K562 (cell line): Measurements from ENCODE around the gene GALNT12. TPM values are rescaled to one million over a fixed set of nuclear protein-coding genes. Genes with fewer than 3 reads are reported as not detected.
A peak's percentile ranks its signal among the peaks of the same experiment; 100 is the strongest.

Source experiments
- ATAC-seq: fragments of 200-7000 bp; cut with Tn5 transposase; 3 replicates; pipeline ENCODE4 v1.9.1; 2020; ENCODE audit warnings: moderate library complexity
- BruUV-seq: library from RNA; stranded (reverse); fragments of 400-500 nt; replicated peaks from 2 replicates; lab custom pipeline; 2021; lab: Mats Ljungman, UMichigan
- CTCF ChIA-PET: fragments of 300-600 bp; formaldehyde crosslinking; extraction: SDS; loops from one replicate; lab custom pipeline; 2021; ENCODE audit warnings: low intra/inter-chr PET ratio; lab: Yijun Ruan, JAX
- POLR2A ChIA-PET: fragments of 300-600, 350-650 bp; sonication (Branson Sonifier 250); formaldehyde crosslinking; extraction: SDS; loops from one replicate; lab custom pipeline; 2021; ENCODE audit warnings: antibody characterized with exemption, inconsistent platforms; lab: Yijun Ruan, JAX
- DNase-seq, 4 experiments: peaks; one replicate each; pipeline versions ENCODE4 v3.0.0 to v3.0.0-alpha.2; 2011 to 2018; ENCODE audit warnings: low spot score in 3 of 4, mixed read lengths in 3 of 4; ENCODE audit errors: extremely low read depth in 1 of 4
- FAIRE-seq: peaks from 2 replicates; lab custom pipeline; 2011; peaks lifted over from hg19 to GRCh38; lab: Jason Lieb, UNC
- H2AFZ ChIP-seq: 2 replicates; pipeline ENCODE4 v1.6.0; 2011; ENCODE audit warnings: low read depth, low read length, control low read depth, inconsistent platforms
- H3K27ac ChIP-seq: fragments of 200-600 bp; 3 replicates; pipeline ENCODE4 v1.8.0; 2011; ENCODE audit warnings: low read depth, mild to moderate bottlenecking, control low read depth, inconsistent platforms, low read length, moderate library complexity, mixed read lengths; ENCODE audit errors: extremely low read depth
- H3K27me3 ChIP-seq, 2 experiments: fragments of 300-600 bp in 1 of 2; 2 replicates in 1 of 2; 3 replicates in 1 of 2; pipeline versions ENCODE4 v1.6.0 to v1.8.0; 2011; ENCODE audit warnings: inconsistent platforms in 2 of 2, low read length in 2 of 2, mild to moderate bottlenecking in 1 of 2, mixed read lengths in 1 of 2, moderate library complexity in 1 of 2; ENCODE audit not compliant: control insufficient read depth in 2 of 2, insufficient read depth in 2 of 2
- H3K36me3 ChIP-seq: fragments of 300-600 bp; 3 replicates; pipeline ENCODE4 v1.8.0; 2011; ENCODE audit warnings: mild to moderate bottlenecking, low read length, inconsistent platforms; ENCODE audit not compliant: control insufficient read depth, insufficient read depth
- H3K4me1 ChIP-seq, 2 experiments: fragments of 200-600 bp in 1 of 2; replicated peaks in 1 of 2; 2 replicates in 1 of 2; 3 replicates in 1 of 2; pipeline versions ENCODE4 v1.5.1 to v1.8.0; 2011; ENCODE audit warnings: inconsistent platforms in 2 of 2, low read length in 2 of 2, mild to moderate bottlenecking in 1 of 2, mixed read lengths in 1 of 2, moderate library complexity in 1 of 2; ENCODE audit not compliant: control insufficient read depth in 2 of 2, insufficient read depth in 2 of 2
- H3K4me2 ChIP-seq: 2 replicates; pipeline ENCODE4 v1.6.1; 2011; ENCODE audit warnings: low read length, control low read depth, inconsistent platforms, mixed read lengths; ENCODE audit not compliant: insufficient read depth
- H3K4me3 ChIP-seq: fragments of 200-600 bp; sonication (generic), shearing (Covaris generic); 2 replicates; pipeline ENCODE4 v1.5.1; 2016; ENCODE audit warnings: control low read depth, inconsistent platforms
- H3K79me2 ChIP-seq: fragments of 200-600 bp; 3 replicates; pipeline ENCODE4 v1.8.0; 2011; ENCODE audit warnings: low read length, inconsistent platforms; ENCODE audit not compliant: control insufficient read depth, insufficient read depth
- H3K9ac ChIP-seq, 2 experiments: 2 replicates each; pipeline versions ENCODE4 v1.6.0 to v1.6.1; 2011; ENCODE audit warnings: low read depth in 2 of 2, low read length in 2 of 2, control low read depth in 1 of 2, inconsistent platforms in 1 of 2, mild to moderate bottlenecking in 1 of 2, mixed read lengths in 1 of 2; ENCODE audit not compliant: insufficient read depth in 1 of 2
- H3K9me1 ChIP-seq: one replicate; pipeline ENCODE4 v1.6.0; 2011; ENCODE audit warnings: inconsistent platforms, mild to moderate bottlenecking, low read length, moderate library complexity; ENCODE audit not compliant: control insufficient read depth, insufficient read depth
- H3K9me3 ChIP-seq: replicated peaks from 2 replicates; pipeline ENCODE4 v1.5.1; 2011; ENCODE audit warnings: low read depth, low read length, inconsistent platforms; ENCODE audit not compliant: control insufficient read depth, insufficient read depth
- H4K20me1 ChIP-seq: replicated peaks from 2 replicates; pipeline ENCODE4 v1.6.1; 2011; ENCODE audit warnings: low read length, inconsistent platforms, mixed read lengths; ENCODE audit not compliant: control insufficient read depth, insufficient read depth
- C11orf30 ChIP-seq: fragments of 450-650 bp; IDR thresholded peaks from 2 replicates; pipeline ENCODE4 v1.6.1; 2016; ENCODE audit warnings: low read depth, mild to moderate bottlenecking
- GATAD2B ChIP-seq: fragments of 450-650 bp; IDR thresholded peaks from 2 replicates; pipeline ENCODE4 v1.6.1; 2017; ENCODE audit warnings: mild to moderate bottlenecking, borderline replicate concordance
- SRSF9 ChIP-seq: fragments of 200-400 bp; formaldehyde crosslinking; IDR thresholded peaks from 2 replicates; pipeline ENCODE4 v1.6.1; 2017; ENCODE audit warnings: low read depth, low read length, borderline replicate concordance
- ZNF134 ChIP-seq: fragments of 250-450 bp; sonication (Bioruptor Pico); conservative IDR thresholded peaks from 2 replicates; pipeline ENCODE4 v1.4.0; 2020
- ZNF316 ChIP-seq: fragments of 450-650 bp; IDR thresholded peaks from 2 replicates; pipeline ENCODE4 v1.6.1; 2016
- ZNF408 ChIP-seq: fragments of 250-450 bp; sonication (Bioruptor Pico); IDR thresholded peaks from 2 replicates; pipeline ENCODE4 v1.4.0; 2020; ENCODE audit warnings: low read depth, mild to moderate bottlenecking, moderate library complexity
- WGBS: fragments of 100-300 bp; shearing (Covaris generic); methylation state at CpG from one replicate; pipeline ENCODE4 v1.1.6; 2016; ENCODE audit warnings: low coverage, mixed read lengths; ENCODE audit not compliant: insufficient coverage; ENCODE audit errors: missing lambda C conversion rate; 5-methylcytosine and 5-hydroxymethylcytosine counted together
- in situ Hi-C: fragments of 300-500 bp; cut with MboI; formaldehyde crosslinking; loops from 4 replicates; pipeline ENCODE4 v1.15.0; 2018; ENCODE audit warnings: inconsistent platforms, mixed read lengths
- intact Hi-C: fragments of 100-400 bp; cut with micrococcal nuclease; formaldehyde crosslinking; loops from 2 replicates; pipeline ENCODE4 v1.14.2; 2022
- polyA plus RNA-seq, 8 experiments: library from polyadenylated mRNA; depleted of rRNA in 4 of 8; stranded (reverse) in 5 of 8; unstranded in 3 of 8; fragments of >200 nt; fragmentation: Nextera tagmentation in 2 of 8; fragmentation: Illumina TruSeq in 1 of 8; extraction: Ambion mirVana in 2 of 8; extraction: Trizol in 1 of 8; gene quantifications; 2 replicates each; pipeline versions ENCODE4 v1.2.1 to v1.2.3, GENCODE V29; 2011 to 2014; ENCODE audit warnings: inconsistent platforms in 1 of 8, missing spikeins in 1 of 8
- total RNA-seq, 7 experiments: library from RNA; depleted of rRNA in 6 of 7; stranded (reverse); fragments of >200 nt in 6 of 7; fragmentation: Illumina TruSeq in 2 of 7; extraction: Trizol in 2 of 7; gene quantifications; 2 replicates each; pipeline versions ENCODE4 v1.2.1 to v1.2.3, GENCODE V29; 2011 to 2021; ENCODE audit warnings: low replicate concordance in 1 of 7
- TF ChIP-seq, protein P1 (sequence below): fragments of 250-450 bp; sonication (Bioruptor Pico); IDR thresholded peaks from 2 replicates; pipeline ENCODE4 v1.9.0; 2021; ENCODE audit warnings: mild to moderate bottlenecking
- TF ChIP-seq, protein P2 (sequence below): fragments of 250-450 bp; sonication (Bioruptor Pico); IDR thresholded peaks from 2 replicates; pipeline ENCODE4 v1.4.0; 2020

The GALNT12 gene
- total and polyA plus RNA-seq, 9 of the 15 experiments (the other 6 are each of a cell fraction or from before 2014, with no cell fraction given), result 29.7 to 82.9 (median 44.2) TPM

DNA sequence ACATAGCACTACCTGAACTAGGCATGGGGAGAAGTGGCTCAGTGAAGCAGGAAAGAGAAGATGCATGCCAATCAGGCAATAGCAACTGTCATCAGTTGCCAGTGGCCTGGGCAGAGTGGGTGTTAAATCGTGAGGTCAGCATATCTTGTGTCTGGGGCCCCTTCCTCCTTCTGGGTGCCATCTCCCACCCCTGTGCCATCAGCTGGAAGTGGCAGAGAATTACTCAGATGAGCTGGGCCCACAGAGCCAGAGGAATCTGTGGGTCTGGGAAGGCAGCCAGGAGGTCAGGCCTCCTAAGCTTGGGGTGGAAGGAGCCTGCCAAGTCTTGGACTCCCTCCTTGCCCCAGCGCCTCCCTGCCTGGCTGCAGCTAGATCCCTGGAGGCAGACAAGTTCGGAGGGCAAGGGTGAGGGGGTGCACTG, 66.5 kb downstream of the GALNT12 start:
- Histone ChIP-seq H2AFZ (no peak overlapping the region), H3K4me2 (no peak overlapping the region), H3K9ac (0 out of 4 replicates have a peak overlapping the region, but pooled peaks of 1 of the 2 experiments have one; percentile 21), H4K20me1 (no peaks in the 10 kb centered on the region), H3K4me1 (peaks cover 0 to 8% of the 10 kb centered on the region in 2 experiments; a peak in 3 of 5 replicates), H3K9me1 (no peaks in the 10 kb centered on the region), H3K9me3 (peaks cover 4% of the 10 kb centered on the region; the same call in 1 of the 2 replicates), H3K4me3 (no peak overlapping the region), H3K27me3 (no peaks in the 10 kb centered on the region), H3K27ac (no peak overlapping the region), H3K79me2 (no peaks in the 10 kb centered on the region), H3K36me3 (no peaks in the 10 kb centered on the region)
- intact Hi-C loops (no loop called here), in situ Hi-C loops (no loop called here)
- 58% methylated on average over 2 of the region's 3 CpGs for WGBS
- DNase-seq (no peak), FAIRE-seq (no peak), ATAC-seq (no peak)
- no TSS peak for BruUV-seq
- CTCF ChIA-PET, result no interaction called here
- peak; percentile 34; the same call in 1 of the 2 replicates for TF ChIP-seq ZNF316
- no peak for TF ChIP-seq SRSF9
- TF ChIP-seq, protein P1, sequence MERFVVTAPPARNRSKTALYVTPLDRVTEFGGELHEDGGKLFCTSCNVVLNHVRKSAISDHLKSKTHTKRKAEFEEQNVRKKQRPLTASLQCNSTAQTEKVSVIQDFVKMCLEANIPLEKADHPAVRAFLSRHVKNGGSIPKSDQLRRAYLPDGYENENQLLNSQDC (CRISPR knock-in tag), result no peak
- no peak for TF ChIP-seq GATAD2B
- peak; percentile 24; the same call in 1 of the 2 replicates for TF ChIP-seq C11orf30
- no peak for TF ChIP-seq ZNF408 (CRISPR knock-in tag)
- TF ChIP-seq ZNF134 (CRISPR knock-in tag), result no peak
- TF ChIP-seq, protein P2, sequence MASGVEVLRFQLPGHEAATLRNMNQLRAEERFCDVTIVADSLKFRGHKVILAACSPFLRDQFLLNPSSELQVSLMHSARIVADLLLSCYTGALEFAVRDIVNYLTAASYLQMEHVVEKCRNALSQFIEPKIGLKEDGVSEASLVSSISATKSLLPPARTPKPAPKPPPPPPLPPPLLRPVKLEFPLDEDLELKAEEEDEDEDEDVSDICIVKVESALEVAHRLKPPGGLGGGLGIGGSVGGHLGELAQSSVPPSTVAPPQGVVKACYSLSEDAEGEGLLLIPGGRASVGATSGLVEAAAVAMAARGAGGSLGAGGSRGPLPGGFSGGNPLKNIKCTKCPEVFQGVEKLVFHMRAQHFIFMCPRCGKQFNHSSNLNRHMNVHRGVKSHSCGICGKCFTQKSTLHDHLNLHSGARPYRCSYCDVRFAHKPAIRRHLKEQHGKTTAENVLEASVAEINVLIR, result no peak
- POLR2A ChIA-PET, result interaction anchor here (0.5 kb wide), 1 partner anchor 30 kb away, joined by 3 read pairs; no protein-coding TSS in a partner anchor
